NCI-H82 treated with DMSO at 0.1 percent for 48 hours (cell line): ENCODE results near the gene EI24.

ENCODE experiments used
- DNase-seq: peaks from one replicate; lab custom pipeline; 2025; ENCODE audit not compliant: unreplicated experiment; lab: John Stamatoyannopoulos, UW

The EI24 gene

DNA sequence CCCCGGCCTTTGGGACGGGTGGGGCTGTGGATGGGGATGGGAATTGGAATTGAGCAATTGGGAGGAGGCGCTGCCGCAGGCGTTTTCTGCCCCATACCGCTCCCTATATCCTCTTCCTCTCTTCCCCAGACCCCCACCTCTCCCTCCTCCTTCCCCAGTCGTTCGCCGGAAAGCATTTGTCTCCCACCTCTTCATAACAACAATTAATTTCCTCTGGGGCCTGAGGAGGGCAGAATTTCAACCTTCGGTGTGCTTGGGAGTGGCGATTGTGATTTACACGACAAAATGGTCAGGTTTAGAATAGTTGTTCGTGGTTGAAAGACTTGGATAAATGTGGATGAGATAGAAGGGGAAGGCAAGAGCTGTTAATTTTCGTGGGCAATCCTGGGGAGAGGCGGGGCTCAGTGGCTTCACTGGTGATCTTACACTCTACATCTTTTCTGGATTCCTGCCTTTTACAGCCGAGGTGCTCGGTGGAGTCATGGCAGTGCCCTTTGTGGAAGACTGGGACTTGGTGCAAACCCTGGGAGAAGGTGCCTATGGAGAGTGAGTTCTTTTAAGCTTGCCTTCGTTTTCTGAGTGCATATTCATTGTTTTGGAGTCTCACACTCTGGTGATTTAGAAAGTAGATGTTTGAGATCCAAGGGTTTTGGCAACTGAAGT is 57.1 kb downstream of the EI24 start:
- DNase-seq, result peak; percentile 68

DNA sequence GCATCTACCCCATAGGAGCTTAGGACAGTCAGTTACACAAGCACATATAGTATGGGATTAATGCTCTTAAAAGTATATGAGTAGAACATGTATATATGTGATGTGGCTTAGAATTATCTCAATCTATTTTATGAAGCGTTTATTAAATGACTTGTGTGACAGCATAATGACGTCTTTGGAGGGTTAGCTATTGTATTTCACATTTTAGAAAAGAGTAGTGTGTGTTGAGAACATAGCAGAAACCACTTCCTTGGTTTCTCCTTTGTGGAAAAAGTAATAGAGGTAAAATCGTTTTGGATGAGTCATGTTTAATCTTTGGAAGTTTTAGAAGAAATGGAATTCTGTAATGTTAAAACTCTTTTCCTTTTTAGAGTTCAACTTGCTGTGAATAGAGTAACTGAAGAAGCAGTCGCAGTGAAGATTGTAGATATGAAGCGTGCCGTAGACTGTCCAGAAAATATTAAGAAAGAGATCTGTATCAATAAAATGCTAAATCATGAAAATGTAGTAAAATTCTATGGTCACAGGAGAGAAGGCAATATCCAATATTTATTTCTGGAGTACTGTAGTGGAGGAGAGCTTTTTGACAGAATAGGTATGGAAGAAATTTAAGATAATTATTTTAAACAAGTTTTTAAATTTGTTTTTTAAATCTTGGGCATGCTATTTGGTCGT is 58.1 kb downstream of the EI24 start:
- DNase-seq, result no peak
